GM21360 (cell line): Measurements from ENCODE around the gene STAB2.
"Not testable (repeated sequence)": the region's sequence is repeated elsewhere in the genome, so short reads cannot be mapped to it uniquely, and the experiment has no call there.

Experiments
- ATAC-seq: cut with Tn5 transposase; IDR thresholded peaks from one replicate; pipeline ENCODE4 v1.9.1; 2021; ENCODE audit warnings: mild to moderate bottlenecking, moderate library complexity; ENCODE audit not compliant: unreplicated experiment

STAB2 gene

GRCh38 chr12:103803847-103804246 lies 216.8 kb downstream of the STAB2 start:
- ATAC-seq: no peak

- no peak for ATAC-seq
Measured at GRCh38 chr12:103805655-103806360, 218.7 kb downstream of the STAB2 start.

DNA sequence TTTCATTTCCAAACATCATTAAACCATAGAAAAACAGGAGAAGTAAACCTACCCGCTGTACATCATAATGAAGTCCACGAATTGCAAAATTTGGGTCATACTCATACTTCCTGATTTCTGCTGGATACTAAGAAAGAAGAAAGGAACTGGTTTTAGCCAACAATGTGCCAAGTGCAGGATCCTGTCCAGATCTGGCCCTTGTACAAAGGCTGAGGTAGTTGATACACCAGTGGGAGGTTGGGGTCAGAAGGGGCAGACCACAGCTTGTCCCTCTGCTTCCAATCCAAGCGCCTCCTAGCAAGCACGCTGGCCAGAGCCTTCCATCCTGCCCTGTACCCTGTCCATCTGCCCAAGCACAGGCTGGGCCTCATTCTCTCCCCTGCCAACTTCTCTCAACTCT lies 219.7 kb downstream of the STAB2 start:
- ATAC-seq: no peak

- ATAC-seq: no peak
Measured at GRCh38 chr12:103807561-103808238, 220.6 kb downstream of the STAB2 start.

DNA sequence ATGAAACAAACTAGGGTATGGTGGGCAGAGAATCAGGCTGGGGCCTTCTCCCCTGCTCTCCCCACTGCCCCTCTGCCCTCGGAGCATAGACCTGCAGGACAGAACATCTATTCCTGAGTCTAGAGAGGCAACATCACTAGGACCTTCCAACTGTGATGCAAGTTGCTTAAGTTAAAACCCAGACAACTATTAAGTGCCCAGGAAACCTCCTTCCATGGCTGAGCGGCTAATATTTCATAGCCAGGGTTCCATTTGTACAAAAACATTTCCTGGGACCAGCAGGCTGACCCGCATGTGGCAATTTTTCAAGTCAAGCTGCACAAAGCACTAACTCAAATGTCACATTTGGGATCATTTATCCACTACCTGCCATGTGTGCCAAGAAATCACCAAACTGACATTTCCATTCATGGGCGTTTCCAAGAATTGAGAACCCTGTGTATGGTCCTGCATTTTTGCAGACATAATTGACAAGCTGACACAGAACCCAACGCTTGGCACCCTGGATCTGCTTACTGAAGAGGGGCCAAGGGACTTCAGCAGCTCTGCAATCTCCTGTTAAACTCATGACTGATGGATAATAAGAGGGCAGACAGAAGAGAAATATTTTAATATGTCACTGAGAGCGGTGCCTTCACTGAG lies 221.3 kb downstream of the STAB2 start:
- ATAC-seq: no peak

- no peak for ATAC-seq
Measured at GRCh38 chr12:103809154-103809553, 222.1 kb downstream of the STAB2 start.

DNA sequence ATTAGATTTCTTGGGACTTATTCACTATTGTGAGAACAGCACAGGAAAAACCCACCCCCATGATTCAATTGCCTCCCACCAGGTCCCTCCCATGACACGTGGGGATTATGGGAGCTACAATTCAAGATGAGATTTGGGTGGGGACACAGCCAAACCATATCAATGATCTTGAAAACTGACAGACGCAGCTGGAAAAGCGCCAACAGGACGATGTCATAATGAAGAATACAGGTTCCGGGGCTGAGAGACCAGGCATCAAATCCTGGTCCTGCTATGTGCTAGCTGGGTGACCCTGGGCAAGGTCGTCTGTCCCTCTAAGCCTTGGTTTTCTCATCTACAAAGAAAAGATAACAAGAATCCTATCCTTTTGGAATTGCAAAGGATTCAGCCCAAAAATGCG lies 222.6 kb downstream of the STAB2 start:
- not testable (repeated sequence) for ATAC-seq

GRCh38 chr12:103810111-103810510 lies 223.0 kb downstream of the STAB2 start:
- no peak for ATAC-seq

DNA sequence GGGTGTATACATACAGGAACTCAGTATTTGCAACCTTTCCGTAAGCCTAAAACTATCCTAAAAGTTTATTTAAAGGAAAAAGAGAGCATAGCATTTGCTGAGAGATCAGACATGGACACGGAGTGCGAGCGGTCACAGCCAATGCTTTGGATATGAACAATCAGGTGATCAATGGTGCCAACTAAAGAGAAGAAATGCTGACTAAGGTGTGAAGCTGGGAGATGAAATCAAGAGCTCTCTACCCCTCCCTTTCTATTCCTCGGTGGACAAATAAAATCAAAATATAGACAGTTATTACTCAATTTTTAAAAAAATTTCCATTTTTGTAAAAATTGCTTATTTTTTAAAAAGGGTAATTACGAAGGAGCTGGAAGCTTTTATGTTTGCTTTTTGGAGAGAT lies 224.7 kb downstream of the STAB2 start:
- no peak for ATAC-seq

- no peak for ATAC-seq
Measured at GRCh38 chr12:103812789-103813188, 225.7 kb downstream of the STAB2 start.

DNA sequence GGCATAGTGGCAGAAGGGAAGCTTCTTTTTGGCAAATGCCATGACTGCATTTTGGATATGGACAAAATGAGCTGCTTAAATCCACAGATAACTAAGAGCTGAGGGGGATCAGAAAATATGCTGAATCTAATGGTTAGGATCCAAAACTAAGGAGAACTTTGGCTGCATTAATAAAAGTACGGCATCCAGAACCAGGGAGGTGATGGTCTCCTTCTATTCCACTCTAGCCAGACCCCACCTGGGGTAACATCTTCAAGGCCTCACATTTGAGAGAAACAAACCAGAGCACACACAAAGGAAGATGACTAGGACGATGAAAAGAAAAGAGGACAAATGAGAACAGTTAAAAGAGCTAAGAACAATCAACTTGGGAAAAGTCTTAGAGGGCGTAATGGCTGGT lies 226.4 kb downstream of the STAB2 start:
- ATAC-seq: no peak

- ATAC-seq: no peak
Measured at GRCh38 chr12:103813949-103814348, 226.9 kb downstream of the STAB2 start.

DNA sequence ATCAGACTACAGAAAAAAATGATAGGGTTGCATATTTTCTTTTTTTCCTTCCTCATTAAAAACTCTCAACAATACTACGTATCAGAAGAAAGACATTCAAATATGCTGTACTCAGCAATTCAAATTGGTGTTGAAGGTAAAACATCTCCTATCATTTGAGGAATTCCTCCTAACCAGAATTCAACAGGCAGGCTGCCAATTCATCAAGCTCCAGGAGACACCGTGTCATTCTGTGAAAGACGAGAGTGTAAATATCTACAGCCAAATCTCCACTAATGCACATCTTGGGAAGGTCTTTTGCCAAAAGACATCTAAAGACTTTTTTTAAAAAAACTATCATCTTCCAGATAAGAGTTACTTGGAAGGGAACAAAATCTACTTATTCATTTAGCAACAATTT lies 227.4 kb downstream of the STAB2 start:
- no peak for ATAC-seq
